ENCODE results near the gene ADM.

- TF ChIP-seq EZH2 (IDR thresholded peaks at IDR 0.05) (no peak), POLR2AphosphoS5 (IDR thresholded peaks at IDR 0.05; ENCODE audit: low read depth, low read length) (no peak), CTCF (IDR thresholded peaks at IDR 0.05 in 2 of 3, conservative IDR thresholded peaks at IDR 0.05 in 1 of 3; ENCODE audit: borderline replicate concordance in 1 of 3, insufficient read depth in 1 of 3, low read depth in 2 of 3, low read length in 2 of 3) (no peak), POLR2A (IDR thresholded peaks at IDR 0.05; ENCODE audit: borderline replicate concordance, extremely low read depth, insufficient read depth, insufficient read length) (no peak), YY1 (IDR thresholded peaks at IDR 0.05; ENCODE audit: extremely low read depth, insufficient replicate concordance, low read depth, low read length) (no peak), JUND (IDR thresholded peaks at IDR 0.05) (no peak), CEBPB (IDR thresholded peaks at IDR 0.05; ENCODE audit: low read depth) (no peak), ATF3 (IDR thresholded peaks at IDR 0.05) (no peak), ZNF274 (IDR thresholded peaks at IDR 0.05; ENCODE audit: low read depth, low read length) (no peak), ZFX (IDR thresholded peaks at IDR 0.05) (no peak), EZH2phosphoT487 (IDR thresholded peaks at IDR 0.05; ENCODE audit: borderline replicate concordance) (no peak)
These were observed 44.4 kb downstream of the ADM start for GRCh38 chr11:10349281-10349665.
